Left ventricle myocardium inferior (tissue), 1 donor: ENCODE data around the gene NHERF1. TPM values are rescaled to one million over a fixed set of nuclear protein-coding genes. Genes with fewer than 3 reads are reported as not detected.

Source experiments
- DNase-seq: peaks from one replicate; pipeline ENCODE4 v3.0.0-alpha.2; 2020
- H3K27ac ChIP-seq: fragments of 200-600 bp; replicated peaks from 2 replicates; pipeline ENCODE4 v1.8.0; 2021
- H3K27me3 ChIP-seq: fragments of 200-600 bp; 2 replicates; pipeline ENCODE4 v1.8.0; 2021; ENCODE audit warnings: low read depth
- H3K36me3 ChIP-seq: fragments of 200-600 bp; 2 replicates; pipeline ENCODE4 v1.8.0; 2021
- H3K4me1 ChIP-seq: fragments of 200-600 bp; 2 replicates; pipeline ENCODE4 v1.8.0; 2021
- H3K4me3 ChIP-seq: fragments of 200-600 bp; 2 replicates; pipeline ENCODE4 v1.8.0; 2021; ENCODE audit warnings: mild to moderate bottlenecking, moderate library complexity
- H3K9me3 ChIP-seq: fragments of 200-600 bp; replicated peaks from 2 replicates; pipeline ENCODE4 v1.8.0; 2021
- CTCF ChIP-seq: fragments of 200-600 bp; IDR thresholded peaks from 2 replicates; pipeline ENCODE4 v1.8.0; 2021; ENCODE audit warnings: antibody characterized with exemption, mild to moderate bottlenecking, borderline replicate concordance
- intact Hi-C: fragments of 100-400 bp; cut with micrococcal nuclease; formaldehyde crosslinking; loops from one replicate; pipeline ENCODE4 v1.11.0; 2022
- total RNA-seq: library from RNA; stranded (reverse); fragmentation: NEBNext Ultra II Directional; extraction: Animal tissue kit (Norgen Biotek cat#: 25700); gene quantifications from one replicate; pipeline ENCODE4 v1.2.1, GENCODE V29; 2021
- donor health status: DM: no; HTN: yes; CAD: no; lungs with severe emphysema.

Gene NHERF1
- total RNA-seq, 1 donor from 2014 or later: 11.3 TPM

- Histone ChIP-seq H3K36me3 (no peaks in the 10 kb centered on the region), H3K9me3 (no peaks in the 10 kb centered on the region), H3K27me3 (peaks cover 34% of the 10 kb centered on the region), H3K4me3 (no peak overlapping the region), H3K27ac (no peak overlapping the region), H3K4me1 (no peaks in the 10 kb centered on the region)
- no peak for DNase-seq
- TF ChIP-seq CTCF: no peak
- intact Hi-C loops: no loop called here
Observed at GRCh38 chr17:74728702-74729075, 19.7 kb upstream of the NHERF1 start.

- DNase-seq: no peak
- Histone ChIP-seq H3K36me3 (no peaks in the 10 kb centered on the region), H3K27ac (no peak overlapping the region), H3K4me1 (no peaks in the 10 kb centered on the region), H3K27me3 (peaks cover 41% of the 10 kb centered on the region), H3K4me3 (no peak overlapping the region), H3K9me3 (no peaks in the 10 kb centered on the region)
- intact Hi-C loops: no loop called here
- no peak for TF ChIP-seq CTCF
Observed at GRCh38 chr17:74729368-74729767, 19.1 kb upstream of the NHERF1 start.

GRCh38 chr17:74729866-74730265 is 18.6 kb upstream of the NHERF1 start:
- no peaks in the 10 kb centered on the region for H3K9me3 ChIP-seq
- H3K36me3 ChIP-seq: no peaks in the 10 kb centered on the region
- H3K27me3 ChIP-seq: peaks cover 45% of the 10 kb centered on the region
- no peak for TF ChIP-seq CTCF
- H3K4me3 ChIP-seq: no peak overlapping the region
- H3K27ac ChIP-seq: no peak overlapping the region
- H3K4me1 ChIP-seq: no peaks in the 10 kb centered on the region
- no peak for DNase-seq
- intact Hi-C loops: no loop called here

- no peak overlapping the region for H3K4me3 ChIP-seq
- no peak for DNase-seq
- no peaks in the 10 kb centered on the region for H3K36me3 ChIP-seq
- H3K27ac ChIP-seq: no peak overlapping the region
- H3K9me3 ChIP-seq: no peaks in the 10 kb centered on the region
- H3K4me1 ChIP-seq: no peaks in the 10 kb centered on the region
- no peak for TF ChIP-seq CTCF
- peaks cover 54% of the 10 kb centered on the region for H3K27me3 ChIP-seq
- intact Hi-C loops: no loop called here
Observed at GRCh38 chr17:74730491-74731346, 17.7 kb upstream of the NHERF1 start.

GRCh38 chr17:74731347-74731605 is 17.2 kb upstream of the NHERF1 start:
- DNase-seq: no peak
- intact Hi-C loops: no loop called here
- H3K27ac ChIP-seq: no peak overlapping the region
- no peaks in the 10 kb centered on the region for H3K9me3 ChIP-seq
- no peak overlapping the region for H3K4me3 ChIP-seq
- H3K36me3 ChIP-seq: no peaks in the 10 kb centered on the region
- peaks cover 60% of the 10 kb centered on the region for H3K27me3 ChIP-seq
- peaks cover 3% of the 10 kb centered on the region for H3K4me1 ChIP-seq
- TF ChIP-seq CTCF: no peak
